Glutamatergic neuron (in vitro differentiated cells): Measurements from ENCODE around the gene COX19. TPM values are rescaled to one million over a fixed set of nuclear protein-coding genes. Genes with fewer than 3 reads are reported as not detected.

ENCODE experiments used
- DNase-seq: peaks from one replicate; pipeline ENCODE4 v3.0.0; 2022
- H3K27ac Mint-ChIP-seq: one replicate; pipeline ENCODE4 v1.8.0; 2020; ENCODE audit warnings: mild to moderate bottlenecking, mixed read lengths, inconsistent platforms; ENCODE audit not compliant: unreplicated experiment
- H3K27me3 Mint-ChIP-seq: one replicate; pipeline ENCODE4 v1.8.0; 2020; ENCODE audit warnings: mild to moderate bottlenecking, moderate library complexity, mixed read lengths, inconsistent platforms; ENCODE audit not compliant: unreplicated experiment
- H3K36me3 Mint-ChIP-seq: one replicate; pipeline ENCODE4 v1.8.0; 2020; ENCODE audit warnings: mild to moderate bottlenecking, mixed read lengths, inconsistent platforms; ENCODE audit not compliant: unreplicated experiment
- H3K4me1 Mint-ChIP-seq: one replicate; pipeline ENCODE4 v1.8.0; 2020; ENCODE audit warnings: mild to moderate bottlenecking, low read depth, mixed read lengths, inconsistent platforms; ENCODE audit not compliant: unreplicated experiment
- H3K4me3 Mint-ChIP-seq: one replicate; pipeline ENCODE4 v1.8.0; 2020; ENCODE audit warnings: mild to moderate bottlenecking, mixed read lengths, inconsistent platforms; ENCODE audit not compliant: unreplicated experiment
- H3K9me3 Mint-ChIP-seq: one replicate; pipeline ENCODE4 v1.8.0; 2020; ENCODE audit warnings: mild to moderate bottlenecking, moderate library complexity, mixed read lengths, inconsistent platforms; ENCODE audit not compliant: unreplicated experiment
- CTCF ChIP-seq: fragments of 200-600 bp; sonication (generic); IDR thresholded peaks from one replicate; pipeline ENCODE4 v1.5.0; 2021; ENCODE audit not compliant: partially characterized antibody, unreplicated experiment
- total RNA-seq: library from RNA; stranded (reverse); fragmentation: NEBNext Ultra II Directional; extraction: Animal tissue kit (Norgen Biotek cat#: 25700); gene quantifications from one replicate; pipeline ENCODE4 v1.2.1, GENCODE V29; 2021; ENCODE audit not compliant: unreplicated experiment

COX19 gene
- total RNA-seq, 1 donor from 2014 or later, result 18.4 TPM

GRCh38 chr7:1010226-1010625, 34.9 kb upstream of the COX19 start:
- no peak for DNase-seq
- Mint-ChIP-seq H3K4me1 (peaks cover 15% of the 10 kb centered on the region), H3K27me3 (peaks cover 10% of the 10 kb centered on the region), H3K27ac (no peak overlapping the region), H3K9me3 (peaks cover 5% of the 10 kb centered on the region), H3K36me3 (peaks cover 4% of the 10 kb centered on the region), H3K4me3 (no peak overlapping the region)
- no peak for TF ChIP-seq CTCF

- peaks cover 13% of the 10 kb centered on the region for H3K4me1 Mint-ChIP-seq
- peaks cover 10% of the 10 kb centered on the region for H3K27me3 Mint-ChIP-seq
- peaks cover 5% of the 10 kb centered on the region for H3K9me3 Mint-ChIP-seq
- no peak for DNase-seq
- H3K36me3 Mint-ChIP-seq, result peaks cover 4% of the 10 kb centered on the region
- H3K4me3 Mint-ChIP-seq, result no peak overlapping the region
- TF ChIP-seq CTCF, result no peak
- H3K27ac Mint-ChIP-seq, result no peak overlapping the region
These were observed 34.4 kb upstream of the COX19 start for GRCh38 chr7:1009747-1010146.

- no peak for TF ChIP-seq CTCF
- peaks cover 4% of the 10 kb centered on the region for H3K36me3 Mint-ChIP-seq
- no peak overlapping the region for H3K4me3 Mint-ChIP-seq
- peak overlapping the region; percentile 22 for H3K27ac Mint-ChIP-seq
- H3K9me3 Mint-ChIP-seq, result peaks cover 1% of the 10 kb centered on the region
- no peak for DNase-seq
- peaks cover 7% of the 10 kb centered on the region for H3K27me3 Mint-ChIP-seq
- H3K4me1 Mint-ChIP-seq, result peaks cover 10% of the 10 kb centered on the region
These were observed 33.5 kb upstream of the COX19 start for GRCh38 chr7:1008733-1009363.

GRCh38 chr7:1007901-1008300, 32.6 kb upstream of the COX19 start:
- Mint-ChIP-seq H3K27me3 (peaks cover 5% of the 10 kb centered on the region), H3K4me1 (peaks cover 6% of the 10 kb centered on the region), H3K4me3 (no peak overlapping the region), H3K9me3 (peaks cover 1% of the 10 kb centered on the region), H3K36me3 (peaks cover 4% of the 10 kb centered on the region), H3K27ac (no peak overlapping the region)
- TF ChIP-seq CTCF, result no peak
- no peak for DNase-seq

- H3K4me3 Mint-ChIP-seq, result no peak overlapping the region
- H3K9me3 Mint-ChIP-seq, result peaks cover 3% of the 10 kb centered on the region
- TF ChIP-seq CTCF, result no peak
- peaks cover 10% of the 10 kb centered on the region for H3K4me1 Mint-ChIP-seq
- peaks cover 10% of the 10 kb centered on the region for H3K27me3 Mint-ChIP-seq
- H3K36me3 Mint-ChIP-seq, result peaks cover 4% of the 10 kb centered on the region
- peak; percentile 19 for DNase-seq
- no peak overlapping the region for H3K27ac Mint-ChIP-seq
These were observed 30.0 kb upstream of the COX19 start for GRCh38 chr7:1005303-1005702.
